GM18511 (cell line): ENCODE data around the gene GRAPL.
A peak's percentile ranks its signal among the peaks of the same experiment; 100 is the strongest.
"Not testable (repeated sequence)": the region's sequence is repeated elsewhere in the genome, so short reads cannot be mapped to it uniquely, and the experiment has no call there.

ENCODE experiments used
- ATAC-seq: cut with Tn5 transposase; IDR thresholded peaks from one replicate; pipeline ENCODE4 v1.9.1; 2021; ENCODE audit warnings: mild to moderate bottlenecking, moderate library complexity; ENCODE audit not compliant: unreplicated experiment

GRAPL gene

DNA sequence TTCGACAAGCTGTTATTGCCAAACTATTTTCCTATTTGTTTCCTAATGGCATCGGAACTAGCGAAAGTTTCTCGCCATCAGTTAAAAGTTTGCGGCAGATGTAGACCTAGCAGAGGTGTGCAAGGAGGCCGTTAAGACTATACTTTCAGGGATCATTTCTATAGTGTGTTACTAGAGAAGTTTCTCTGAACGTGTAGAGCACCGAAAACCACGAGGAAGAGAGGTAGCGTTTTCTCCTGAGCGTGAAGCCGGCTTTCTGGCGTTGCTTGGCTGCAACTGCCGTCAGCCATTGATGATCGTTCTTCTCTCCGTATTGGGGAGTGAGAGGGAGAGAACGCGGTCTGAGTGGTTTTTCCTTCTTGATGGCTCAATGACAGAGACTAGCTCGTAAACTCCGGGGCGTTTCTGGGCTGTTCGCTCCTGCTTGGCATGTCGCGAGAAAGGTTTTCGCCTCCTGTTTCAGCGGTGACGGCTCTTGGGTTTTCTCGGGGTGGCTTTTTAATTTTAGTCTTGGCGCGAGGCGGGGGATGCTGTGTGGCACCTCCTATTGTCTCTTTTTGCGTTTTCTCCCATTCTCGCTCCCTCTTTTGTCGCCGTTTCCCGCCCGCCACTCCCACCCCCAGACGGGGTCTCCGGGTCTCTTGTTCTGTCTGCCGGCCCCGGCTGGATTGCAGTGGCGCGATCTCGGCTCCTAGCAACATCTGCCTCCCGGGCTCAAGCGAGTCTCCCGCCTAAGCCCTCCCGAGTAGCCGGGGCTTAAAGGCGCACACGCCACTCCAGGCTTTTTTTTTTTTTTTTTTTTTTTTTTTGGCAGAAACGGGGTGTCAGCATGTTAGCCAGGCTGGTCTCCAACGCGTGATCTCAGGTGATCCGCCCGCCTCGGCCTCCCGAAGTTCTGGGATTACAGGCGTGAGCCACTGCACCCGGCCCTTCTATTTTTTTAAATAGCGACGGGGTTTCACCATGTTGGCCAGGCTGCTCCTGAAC lies 60.8 kb downstream of the GRAPL start:
- ATAC-seq = peak; percentile 58

DNA sequence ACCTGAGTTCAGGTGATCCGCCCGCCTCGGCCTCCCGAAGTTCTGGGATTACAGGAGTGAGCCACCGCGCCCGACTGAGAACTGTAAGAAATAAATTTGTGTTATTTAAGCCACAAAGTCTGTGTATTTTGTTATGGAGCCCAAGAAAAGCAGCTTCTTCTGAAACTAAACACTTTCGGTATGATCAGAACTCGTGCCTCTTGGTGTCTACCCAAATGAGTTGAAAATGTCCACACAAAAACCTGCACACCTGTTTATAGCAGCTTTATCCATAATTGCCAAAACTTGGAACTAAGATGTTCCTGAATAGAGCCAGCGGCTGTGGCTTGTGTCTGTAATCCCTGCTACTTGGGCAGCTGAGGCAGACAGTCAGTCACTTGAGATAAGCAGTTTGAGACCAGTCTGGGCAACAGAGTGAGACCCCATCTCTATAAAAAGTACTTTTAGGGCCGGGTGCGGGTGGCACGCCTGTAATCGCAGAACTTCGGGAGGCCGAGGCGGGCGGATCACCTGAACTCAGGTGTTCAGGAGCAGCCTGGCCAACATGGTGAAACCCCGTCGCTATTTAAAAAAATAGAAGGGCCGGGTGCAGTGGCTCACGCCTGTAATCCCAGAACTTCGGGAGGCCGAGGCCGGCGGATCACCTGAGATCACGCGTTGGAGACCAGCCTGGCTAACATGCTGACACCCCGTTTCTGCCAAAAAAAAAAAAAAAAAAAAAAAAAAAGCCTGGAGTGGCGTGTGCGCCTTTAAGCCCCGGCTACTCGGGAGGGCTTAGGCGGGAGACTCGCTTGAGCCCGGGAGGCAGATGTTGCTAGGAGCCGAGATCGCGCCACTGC lies 61.7 kb downstream of the GRAPL start:
- ATAC-seq = peak; percentile 70

DNA sequence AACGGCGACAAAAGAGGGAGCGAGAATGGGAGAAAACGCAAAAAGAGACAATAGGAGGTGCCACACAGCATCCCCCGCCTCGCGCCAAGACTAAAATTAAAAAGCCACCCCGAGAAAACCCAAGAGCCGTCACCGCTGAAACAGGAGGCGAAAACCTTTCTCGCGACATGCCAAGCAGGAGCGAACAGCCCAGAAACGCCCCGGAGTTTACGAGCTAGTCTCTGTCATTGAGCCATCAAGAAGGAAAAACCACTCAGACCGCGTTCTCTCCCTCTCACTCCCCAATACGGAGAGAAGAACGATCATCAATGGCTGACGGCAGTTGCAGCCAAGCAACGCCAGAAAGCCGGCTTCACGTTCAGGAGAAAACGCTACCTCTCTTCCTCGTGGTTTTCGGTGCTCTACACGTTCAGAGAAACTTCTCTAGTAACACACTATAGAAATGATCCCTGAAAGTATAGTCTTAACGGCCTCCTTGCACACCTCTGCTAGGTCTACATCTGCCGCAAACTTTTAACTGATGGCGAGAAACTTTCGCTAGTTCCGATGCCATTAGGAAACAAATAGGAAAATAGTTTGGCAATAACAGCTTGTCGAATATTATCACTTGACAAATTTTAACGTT lies 62.5 kb downstream of the GRAPL start:
- not testable (repeated sequence) for ATAC-seq

DNA sequence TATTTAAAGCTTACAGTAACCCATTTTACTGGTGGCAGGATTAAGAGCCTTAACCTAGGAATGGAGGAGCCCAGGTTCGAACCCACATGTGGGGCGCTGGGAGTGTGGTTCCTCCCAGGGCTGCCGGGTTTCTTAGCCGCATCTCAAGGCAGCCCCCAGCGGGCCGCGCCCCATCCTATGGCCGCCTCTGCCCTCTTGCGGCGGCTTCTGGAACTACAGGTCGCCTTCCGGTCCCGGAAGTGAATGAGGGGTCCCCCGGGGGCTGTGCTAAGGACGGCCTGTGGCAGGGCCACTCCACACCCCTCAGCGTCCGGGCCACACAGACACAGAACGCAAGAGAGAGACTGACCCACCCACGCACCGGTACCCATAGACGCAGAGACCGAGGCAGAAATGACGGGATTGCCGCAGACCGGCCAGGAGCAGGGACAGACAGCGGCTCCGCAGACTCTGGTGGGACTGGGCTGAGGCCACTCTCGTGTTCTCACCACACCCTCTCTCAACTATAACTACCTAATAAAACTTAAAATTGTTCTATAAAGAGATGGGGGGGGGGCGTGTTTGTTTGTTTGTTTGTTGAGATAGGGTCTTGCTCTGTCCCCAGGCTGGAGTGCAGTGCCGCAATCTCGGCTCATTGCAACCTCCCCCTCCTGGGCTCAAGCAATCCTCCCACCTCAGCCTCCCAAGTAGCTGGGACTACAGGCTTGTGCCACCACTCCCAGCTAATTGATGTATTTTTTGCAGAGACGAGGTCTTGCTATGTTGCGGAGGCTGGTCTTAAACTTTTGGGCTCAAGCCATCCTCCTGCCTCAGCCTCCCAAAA lies 69.2 kb downstream of the GRAPL start:
- peak; percentile 90 for ATAC-seq

DNA sequence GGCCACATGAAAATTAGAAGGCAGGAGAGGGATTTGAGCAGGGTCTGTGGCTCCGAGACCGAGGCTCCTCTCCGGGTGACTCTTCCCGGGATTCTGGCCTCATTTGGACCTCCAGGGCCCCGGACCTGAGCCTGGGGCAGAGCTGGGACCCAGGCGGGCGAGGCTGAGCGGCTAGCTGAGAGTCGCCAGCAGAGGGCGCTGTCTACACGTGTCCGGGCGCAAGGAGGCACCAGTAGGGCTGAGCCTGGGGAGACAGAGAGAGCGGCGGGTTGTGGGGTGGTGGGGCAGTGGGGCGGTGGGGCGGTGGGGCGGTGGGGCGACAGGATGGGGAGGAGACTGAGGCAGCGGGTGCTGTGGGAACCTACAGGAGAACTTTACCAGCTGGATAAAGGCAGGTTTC lies 75.1 kb downstream of the GRAPL start:
- ATAC-seq = peak; percentile 80

DNA sequence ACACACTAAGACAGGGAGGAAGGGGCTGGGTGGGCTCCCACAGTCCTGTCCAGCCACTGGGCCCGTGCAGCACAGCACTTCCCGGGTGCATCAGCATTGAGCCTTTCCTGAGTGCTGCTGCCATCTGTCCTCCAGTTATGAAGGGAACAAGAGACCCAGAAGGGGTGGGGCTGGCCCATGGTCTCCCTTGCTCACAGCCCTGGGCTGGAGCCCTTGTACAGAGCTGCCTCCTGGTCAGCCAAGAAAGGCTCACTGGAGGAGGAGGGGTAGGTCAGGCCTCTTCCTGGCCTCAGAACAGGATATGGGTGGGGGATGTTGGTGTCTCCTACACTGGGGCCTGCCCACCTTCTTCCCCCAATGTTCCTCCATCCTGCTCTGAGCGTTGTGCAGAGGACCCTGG lies 76.0 kb downstream of the GRAPL start:
- not testable (repeated sequence) for ATAC-seq
